SU-DHL-6 (cell line): ENCODE data around the gene ALDOA.

Experiments used
- CTCF ChIP-seq: fragments of 200-600 bp; sonication (generic); IDR thresholded peaks from one replicate; pipeline ENCODE4 v1.5.1; 2017; ENCODE audit warnings: antibody characterized with exemption, mild to moderate bottlenecking, low read length, moderate library complexity; ENCODE audit not compliant: insufficient read depth, poor library complexity, severe bottlenecking
- EZH2phosphoT487 ChIP-seq: fragments of 200-600 bp; sonication (generic), shearing (Covaris generic); conservative IDR thresholded peaks from 2 replicates; pipeline ENCODE4 v1.6.1; 2018; ENCODE audit warnings: mild to moderate bottlenecking, antibody characterized with exemption, low read length, moderate library complexity, mixed read lengths

- TF ChIP-seq CTCF: no peak
- no peak for TF ChIP-seq EZH2phosphoT487
Observed at GRCh38 chr16:30060836-30061554, 4.6 kb upstream of the ALDOA start.
